ENCODE results near the gene PSMA1.
A peak's percentile ranks its signal among the peaks of the same experiment; 100 is the strongest.
"Not testable (repeated sequence)": the region's sequence is repeated elsewhere in the genome, so short reads cannot be mapped to it uniquely, and the experiment has no call there.

Gene PSMA1

DNA sequence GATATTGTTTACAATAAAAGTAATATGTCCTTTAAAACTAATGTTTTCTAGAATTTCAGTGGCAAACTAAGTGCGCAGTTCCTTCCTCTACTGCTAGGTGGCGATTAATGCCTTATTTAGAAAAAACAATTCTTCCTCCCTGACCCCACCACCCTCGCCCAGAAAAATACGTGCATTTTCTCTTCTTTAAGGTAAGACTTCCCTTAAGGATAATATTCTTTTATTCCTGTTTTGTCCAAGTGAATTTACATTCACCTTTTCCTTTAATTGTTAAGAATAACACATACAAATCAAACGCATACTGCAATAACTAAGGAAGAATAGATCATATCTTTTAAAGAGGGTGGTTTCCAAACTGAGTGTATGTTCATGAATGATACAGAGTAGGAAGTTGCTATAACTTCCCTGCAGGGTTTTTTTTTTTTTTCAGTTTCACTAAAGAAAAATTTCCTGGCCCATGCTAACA is 17.0 kb upstream of the PSMA1 start:
- Histone ChIP-seq H3K4me2 (ENCODE audit: low read length) (peak overlapping the region; percentile 53), H3K4me1 (ENCODE audit: insufficient read depth, low read length, severe bottlenecking) (peaks cover 51% of the 10 kb centered on the region), H3K36me3 (ENCODE audit: insufficient read depth, low read length) (no peaks in the 10 kb centered on the region), H3F3A (ENCODE audit: insufficient read depth, low read length) (no peaks in the 10 kb centered on the region), H3K9me3 (ENCODE audit: low read length) (no peaks in the 10 kb centered on the region), H4K20me1 (ENCODE audit: insufficient read depth, low read length) (no peaks in the 10 kb centered on the region), H3K9me2 (ENCODE audit: low read depth, low read length) (no peaks in the 10 kb centered on the region), H3K27ac (ENCODE audit: low read depth, low read length, poor library complexity, severe bottlenecking) (peak overlapping the region; percentile 76), H3K9ac (ENCODE audit: low read length) (no peak overlapping the region), H3K4me3 (ENCODE audit: low read depth, low read length, poor library complexity, severe bottlenecking) (no peak overlapping the region), H2AFZ (ENCODE audit: low read length) (0 out of 2 replicates have a peak overlapping the region, but pooled peaks have one; percentile 78), H3K27me3 (ENCODE audit: insufficient read depth, low read length) (no peaks in the 10 kb centered on the region), H3K79me2 (ENCODE audit: insufficient read depth, low read length) (no peaks in the 10 kb centered on the region)
- TF ChIP-seq, protein P1, sequence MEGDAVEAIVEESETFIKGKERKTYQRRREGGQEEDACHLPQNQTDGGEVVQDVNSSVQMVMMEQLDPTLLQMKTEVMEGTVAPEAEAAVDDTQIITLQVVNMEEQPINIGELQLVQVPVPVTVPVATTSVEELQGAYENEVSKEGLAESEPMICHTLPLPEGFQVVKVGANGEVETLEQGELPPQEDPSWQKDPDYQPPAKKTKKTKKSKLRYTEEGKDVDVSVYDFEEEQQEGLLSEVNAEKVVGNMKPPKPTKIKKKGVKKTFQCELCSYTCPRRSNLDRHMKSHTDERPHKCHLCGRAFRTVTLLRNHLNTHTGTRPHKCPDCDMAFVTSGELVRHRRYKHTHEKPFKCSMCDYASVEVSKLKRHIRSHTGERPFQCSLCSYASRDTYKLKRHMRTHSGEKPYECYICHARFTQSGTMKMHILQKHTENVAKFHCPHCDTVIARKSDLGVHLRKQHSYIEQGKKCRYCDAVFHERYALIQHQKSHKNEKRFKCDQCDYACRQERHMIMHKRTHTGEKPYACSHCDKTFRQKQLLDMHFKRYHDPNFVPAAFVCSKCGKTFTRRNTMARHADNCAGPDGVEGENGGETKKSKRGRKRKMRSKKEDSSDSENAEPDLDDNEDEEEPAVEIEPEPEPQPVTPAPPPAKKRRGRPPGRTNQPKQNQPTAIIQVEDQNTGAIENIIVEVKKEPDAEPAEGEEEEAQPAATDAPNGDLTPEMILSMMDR (IDR thresholded peaks at IDR 0.05; ENCODE audit: low read length): peak; percentile 88
- no peak for TF ChIP-seq EZH2 (IDR thresholded peaks at IDR 0.05; ENCODE audit: borderline replicate concordance, low read length)

DNA sequence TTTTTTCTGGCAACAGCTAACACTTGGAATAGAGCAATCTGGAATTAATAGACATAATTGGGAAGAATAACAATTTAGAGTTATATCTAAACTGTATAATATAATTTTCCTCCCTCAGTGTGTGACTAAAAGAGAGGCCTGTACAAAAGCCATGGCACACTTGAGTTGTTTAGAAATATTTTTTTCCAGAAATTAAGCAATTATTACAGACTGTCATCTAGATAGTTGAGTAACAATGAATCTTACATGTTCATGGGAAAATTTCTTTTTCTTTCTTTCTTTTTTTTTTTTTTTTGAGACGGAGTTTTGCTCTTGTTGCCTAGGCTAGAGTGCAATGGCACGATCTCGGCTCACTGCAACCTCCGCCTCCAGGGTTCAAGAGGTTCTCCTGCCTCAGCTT is 15.0 kb upstream of the PSMA1 start:
- H3K4me2 ChIP-seq (ENCODE audit: low read length); H4K20me1 ChIP-seq (ENCODE audit: insufficient read depth, low read length); H3K4me3 ChIP-seq (ENCODE audit: low read depth, low read length, poor library complexity, severe bottlenecking); H3K9me3 ChIP-seq (ENCODE audit: low read length); H3F3A ChIP-seq (ENCODE audit: insufficient read depth, low read length); H3K36me3 ChIP-seq (ENCODE audit: insufficient read depth, low read length); H2AFZ ChIP-seq (ENCODE audit: low read length); H3K9me2 ChIP-seq (ENCODE audit: low read depth, low read length); H3K27ac ChIP-seq (ENCODE audit: low read depth, low read length, poor library complexity, severe bottlenecking); H3K79me2 ChIP-seq (ENCODE audit: insufficient read depth, low read length); H3K27me3 ChIP-seq (ENCODE audit: insufficient read depth, low read length); H3K9ac ChIP-seq (ENCODE audit: low read length): not testable (repeated sequence)
- peaks cover 36% of the 10 kb centered on the region for H3K4me1 ChIP-seq (ENCODE audit: insufficient read depth, low read length, severe bottlenecking)

DNA sequence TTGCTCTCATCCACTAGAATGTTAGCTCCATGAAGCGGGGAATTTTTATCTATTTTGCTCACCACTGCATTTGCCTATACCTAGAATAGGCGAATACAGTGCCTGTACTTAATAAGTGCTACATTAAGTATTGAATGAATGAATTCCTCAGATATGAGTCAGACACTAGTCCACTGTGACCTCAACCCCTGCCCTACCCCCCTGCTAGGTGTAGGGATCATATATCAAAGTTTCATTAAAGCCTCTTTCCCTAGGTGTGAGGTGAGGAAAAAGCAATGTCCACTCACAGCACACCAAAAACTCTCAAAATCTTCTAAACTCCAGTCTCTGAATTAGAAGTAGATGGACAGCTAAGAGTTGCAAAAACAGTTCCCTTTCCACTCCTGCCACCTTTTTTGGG is 9.8 kb upstream of the PSMA1 start:
- no peak overlapping the region for H3K9ac ChIP-seq (ENCODE audit: low read length)

DNA sequence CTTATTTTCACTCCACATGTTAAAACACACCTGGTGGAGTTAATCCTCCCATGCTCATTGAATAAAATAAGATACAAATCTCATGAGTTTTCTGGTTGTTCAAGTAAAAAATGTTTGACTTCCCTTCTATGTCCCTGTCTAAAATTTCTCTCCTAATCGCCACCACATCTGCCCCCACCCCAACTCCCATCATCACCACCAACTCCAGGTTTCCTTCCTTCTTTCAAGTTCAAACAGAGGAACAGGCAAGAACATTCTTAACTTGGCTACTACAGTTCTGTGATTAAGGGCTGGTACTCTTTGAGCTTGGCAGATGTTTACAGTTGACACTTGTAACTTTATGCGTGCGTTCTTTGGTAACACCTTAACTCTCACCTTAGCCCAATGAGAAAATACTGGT is 9.1 kb upstream of the PSMA1 start:
- H3K9me2 ChIP-seq (ENCODE audit: low read depth, low read length): no peaks in the 10 kb centered on the region
- no peak overlapping the region for H2AFZ ChIP-seq (ENCODE audit: low read length)
- no peak overlapping the region for H3K9ac ChIP-seq (ENCODE audit: low read length)
- H3F3A ChIP-seq (ENCODE audit: insufficient read depth, low read length): no peaks in the 10 kb centered on the region
- H3K27ac ChIP-seq (ENCODE audit: low read depth, low read length, poor library complexity, severe bottlenecking): no peak overlapping the region
- no peaks in the 10 kb centered on the region for H3K27me3 ChIP-seq (ENCODE audit: insufficient read depth, low read length)
- no peaks in the 10 kb centered on the region for H4K20me1 ChIP-seq (ENCODE audit: insufficient read depth, low read length)
- no peaks in the 10 kb centered on the region for H3K9me3 ChIP-seq (ENCODE audit: low read length)
- TF ChIP-seq EZH2 (IDR thresholded peaks at IDR 0.05; ENCODE audit: borderline replicate concordance, low read length): no peak
- TF ChIP-seq, protein P1 (IDR thresholded peaks at IDR 0.05; ENCODE audit: low read length): no peak
- no peaks in the 10 kb centered on the region for H3K36me3 ChIP-seq (ENCODE audit: insufficient read depth, low read length)
- no peaks in the 10 kb centered on the region for H3K79me2 ChIP-seq (ENCODE audit: insufficient read depth, low read length)
- H3K4me3 ChIP-seq (ENCODE audit: low read depth, low read length, poor library complexity, severe bottlenecking): no peak overlapping the region
- no peak overlapping the region for H3K4me2 ChIP-seq (ENCODE audit: low read length)
- H3K4me1 ChIP-seq (ENCODE audit: insufficient read depth, low read length, severe bottlenecking): no peaks in the 10 kb centered on the region

More for the DNA sequence above, 9.8 kb upstream of the PSMA1 start:
- Histone ChIP-seq H3K4me1 (ENCODE audit: insufficient read depth, low read length, severe bottlenecking) (no peaks in the 10 kb centered on the region), H3K4me3 (ENCODE audit: low read depth, low read length, poor library complexity, severe bottlenecking) (no peak overlapping the region), H3K27me3 (ENCODE audit: insufficient read depth, low read length) (no peaks in the 10 kb centered on the region), H3F3A (ENCODE audit: insufficient read depth, low read length) (no peaks in the 10 kb centered on the region), H3K27ac (ENCODE audit: low read depth, low read length, poor library complexity, severe bottlenecking) (no peak overlapping the region), H3K4me2 (ENCODE audit: low read length) (no peak overlapping the region), H3K36me3 (ENCODE audit: insufficient read depth, low read length) (no peaks in the 10 kb centered on the region), H3K9me2 (ENCODE audit: low read depth, low read length) (no peaks in the 10 kb centered on the region), H4K20me1 (ENCODE audit: insufficient read depth, low read length) (no peaks in the 10 kb centered on the region), H3K79me2 (ENCODE audit: insufficient read depth, low read length) (no peaks in the 10 kb centered on the region), H3K9me3 (ENCODE audit: low read length) (no peaks in the 10 kb centered on the region), H2AFZ (ENCODE audit: low read length) (no peak overlapping the region)
- TF ChIP-seq, protein P1 (IDR thresholded peaks at IDR 0.05; ENCODE audit: low read length): no peak
- no peak for TF ChIP-seq EZH2 (IDR thresholded peaks at IDR 0.05; ENCODE audit: borderline replicate concordance, low read length)
